SK-N-SH (cell line): ENCODE measurements around the gene DENND6B. TPM values are rescaled to one million over a fixed set of nuclear protein-coding genes. Genes with fewer than 3 reads are reported as not detected.

Source experiments
- CTCF ChIA-PET: fragments of 300-600, 350-600 bp; formaldehyde crosslinking; extraction: SDS; loops from one replicate; lab custom pipeline; 2021; lab: Yijun Ruan, JAX
- POLR2A ChIA-PET: fragments of 350-600 bp; sonication (Branson Sonifier 250); formaldehyde crosslinking; extraction: SDS; loops from one replicate; lab custom pipeline; 2020; ENCODE audit warnings: antibody characterized with exemption, inconsistent platforms; lab: Yijun Ruan, JAX
- DNase-seq: peaks from one replicate; pipeline ENCODE4 v3.0.0; 2012
- H2AFZ ChIP-seq: fragments of 200-600 bp; sonication (generic); 2 replicates; pipeline ENCODE4 v1.8.1; 2016; ENCODE audit warnings: antibody characterized with exemption, mild to moderate bottlenecking, low read depth
- H3F3A ChIP-seq: fragments of 200-600 bp; sonication (generic); replicated peaks from 2 replicates; pipeline ENCODE3; 2016; ENCODE audit warnings: antibody characterized with exemption, mild to moderate bottlenecking; ENCODE audit not compliant: insufficient read depth
- H3K27ac ChIP-seq, 2 experiments: fragments of 200-500 bp in 1 of 2; fragments of 200-600 bp in 1 of 2; sonication (Bioruptor generic) in 1 of 2; sonication (generic), shearing (Covaris generic) in 1 of 2; 2 replicates each; pipeline versions ENCODE4 v1.5.1 to v1.6.1; 2014 to 2016; ENCODE audit warnings: low read depth in 2 of 2, inconsistent platforms in 1 of 2, low read length in 1 of 2, mild to moderate bottlenecking in 1 of 2, mixed read lengths in 1 of 2
- H3K27me3 ChIP-seq: fragments of 200-600 bp; sonication (generic), shearing (Covaris generic); 2 replicates; pipeline ENCODE4 v1.6.1; 2016; ENCODE audit warnings: mixed run types; ENCODE audit not compliant: insufficient read depth
- H3K36me3 ChIP-seq, 2 experiments: fragments of 200-500 bp in 1 of 2; fragments of 200-600 bp in 1 of 2; sonication (Bioruptor generic) in 1 of 2; sonication (generic) in 1 of 2; replicated peaks in 1 of 2; 2 replicates each; pipeline versions ENCODE3 to v1.5.1; 2014 to 2016; ENCODE audit warnings: low read length in 1 of 2, mild to moderate bottlenecking in 1 of 2; ENCODE audit not compliant: insufficient read depth in 2 of 2, control insufficient read depth in 1 of 2
- H3K4me1 ChIP-seq, 2 experiments: fragments of 200-500 bp in 1 of 2; fragments of 200-600 bp in 1 of 2; sonication (Bioruptor generic) in 1 of 2; sonication (generic), shearing (Covaris generic) in 1 of 2; 2 replicates each; pipeline versions ENCODE4 v1.5.1 to v1.6.1; 2014 to 2016; ENCODE audit warnings: low read depth in 1 of 2, low read length in 1 of 2, mixed run types in 1 of 2; ENCODE audit not compliant: insufficient read depth in 2 of 2, control insufficient read depth in 1 of 2
- H3K4me2 ChIP-seq: fragments of 200-600 bp; sonication (generic), shearing (Covaris generic); 2 replicates; pipeline ENCODE4 v1.6.1; 2017; ENCODE audit warnings: mixed run types
- H3K4me3 ChIP-seq, 2 experiments: fragments of 200-500 bp in 1 of 2; fragments of 200-600 bp in 1 of 2; sonication (Bioruptor generic) in 1 of 2; sonication (generic), shearing (Covaris generic) in 1 of 2; 2 replicates each; pipeline versions ENCODE4 v1.5.1 to v1.8.1; 2014 to 2016; ENCODE audit warnings: low read depth in 2 of 2, inconsistent platforms in 1 of 2, low read length in 1 of 2, mild to moderate bottlenecking in 1 of 2, mixed read lengths in 1 of 2, moderate library complexity in 1 of 2
- H3K79me2 ChIP-seq: fragments of 200-600 bp; sonication (generic); 2 replicates; pipeline ENCODE4 v1.8.1; 2017; ENCODE audit warnings: mild to moderate bottlenecking; ENCODE audit not compliant: insufficient read depth
- H3K9ac ChIP-seq: fragments of 200-600 bp; sonication (generic); 2 replicates; pipeline ENCODE4 v1.6.1; 2017; ENCODE audit warnings: mixed run types
- H3K9me2 ChIP-seq: fragments of 200-600 bp; sonication (generic); 2 replicates; pipeline ENCODE4 v1.6.1; 2017; ENCODE audit warnings: mixed run types
- H3K9me3 ChIP-seq: fragments of 200-600 bp; sonication (generic); 2 replicates; pipeline ENCODE4 v1.6.1; 2017; ENCODE audit warnings: mixed run types, mild to moderate bottlenecking, moderate library complexity
- H4K20me1 ChIP-seq: fragments of 200-600 bp; sonication (generic); 2 replicates; pipeline ENCODE4 v1.6.1; 2017; ENCODE audit warnings: mild to moderate bottlenecking, mixed run types; ENCODE audit not compliant: insufficient read depth
- CHD2 ChIP-seq: fragments of 150-350 bp; IDR thresholded peaks from 2 replicates; pipeline ENCODE4 v1.6.1; 2018; ENCODE audit warnings: low read length; ENCODE audit not compliant: partially characterized antibody
- ELF1 ChIP-seq: IDR thresholded peaks from 2 replicates; pipeline ENCODE4 v1.4.0; 2012
- FOSL2 ChIP-seq: IDR thresholded peaks from 2 replicates; pipeline ENCODE4 v1.4.0; 2012; ENCODE audit warnings: low read depth, mild to moderate bottlenecking, moderate library complexity, borderline replicate concordance
- FOXJ3 ChIP-seq: sonication (generic); formaldehyde crosslinking; IDR thresholded peaks from 2 replicates; pipeline ENCODE4 v1.5.1; 2020; ENCODE audit warnings: mild to moderate bottlenecking, missing genetic modification reagents
- FOXM1 ChIP-seq: IDR thresholded peaks from 2 replicates; pipeline ENCODE4 v1.4.0; 2012; ENCODE audit warnings: low read depth, mild to moderate bottlenecking
- MEF2A ChIP-seq: IDR thresholded peaks from 2 replicates; pipeline ENCODE4 v1.4.0; 2012; ENCODE audit warnings: low read depth, borderline replicate concordance
- TAF1 ChIP-seq: IDR thresholded peaks from 2 replicates; pipeline ENCODE4 v1.6.1; 2012; ENCODE audit warnings: low read depth, mild to moderate bottlenecking, low read length, moderate library complexity, borderline replicate concordance
- WGBS: methylation state at CpG from one replicate; pipeline ENCODE4 v1.1.6; 2017; ENCODE audit warnings: low lambda C conversion rate; 5-methylcytosine and 5-hydroxymethylcytosine counted together
- polyA plus RNA-seq, 3 experiments: library from polyadenylated mRNA; depleted of rRNA; stranded (reverse); fragments of >200 nt; gene quantifications; 2 replicates each; pipeline ENCODE4 v1.2.3, GENCODE V29; 2012
- TF ChIP-seq, protein P1 (sequence below): IDR thresholded peaks from 2 replicates; pipeline ENCODE4 v1.6.1; 2012; ENCODE audit warnings: mild to moderate bottlenecking, low read depth, low read length, moderate library complexity
- TF ChIP-seq, protein P2 (sequence below): IDR thresholded peaks from 2 replicates; pipeline ENCODE4 v1.4.0; 2012; ENCODE audit warnings: low read depth, borderline replicate concordance
- TF ChIP-seq, protein P3 (sequence below): fragments of 200-600 bp; sonication (generic); IDR thresholded peaks from 2 replicates; pipeline ENCODE4 v1.6.1; 2017; ENCODE audit warnings: antibody characterized with exemption, mild to moderate bottlenecking, moderate library complexity
- TF ChIP-seq, protein P4 (sequence below): IDR thresholded peaks from 2 replicates; pipeline ENCODE4 v1.4.0; 2012; ENCODE audit warnings: low read depth, borderline replicate concordance
- TF ChIP-seq, protein P5 (sequence below): fragments of 150-350 bp; IDR thresholded peaks from 2 replicates; pipeline ENCODE4 v1.6.1; 2017; ENCODE audit warnings: antibody characterized with exemption, low read length, low read depth, borderline replicate concordance

Gene DENND6B
- polyA plus RNA-seq, 1 of the 3 experiments (the other 2 are of a cell fraction): 5.6 TPM

DNA sequence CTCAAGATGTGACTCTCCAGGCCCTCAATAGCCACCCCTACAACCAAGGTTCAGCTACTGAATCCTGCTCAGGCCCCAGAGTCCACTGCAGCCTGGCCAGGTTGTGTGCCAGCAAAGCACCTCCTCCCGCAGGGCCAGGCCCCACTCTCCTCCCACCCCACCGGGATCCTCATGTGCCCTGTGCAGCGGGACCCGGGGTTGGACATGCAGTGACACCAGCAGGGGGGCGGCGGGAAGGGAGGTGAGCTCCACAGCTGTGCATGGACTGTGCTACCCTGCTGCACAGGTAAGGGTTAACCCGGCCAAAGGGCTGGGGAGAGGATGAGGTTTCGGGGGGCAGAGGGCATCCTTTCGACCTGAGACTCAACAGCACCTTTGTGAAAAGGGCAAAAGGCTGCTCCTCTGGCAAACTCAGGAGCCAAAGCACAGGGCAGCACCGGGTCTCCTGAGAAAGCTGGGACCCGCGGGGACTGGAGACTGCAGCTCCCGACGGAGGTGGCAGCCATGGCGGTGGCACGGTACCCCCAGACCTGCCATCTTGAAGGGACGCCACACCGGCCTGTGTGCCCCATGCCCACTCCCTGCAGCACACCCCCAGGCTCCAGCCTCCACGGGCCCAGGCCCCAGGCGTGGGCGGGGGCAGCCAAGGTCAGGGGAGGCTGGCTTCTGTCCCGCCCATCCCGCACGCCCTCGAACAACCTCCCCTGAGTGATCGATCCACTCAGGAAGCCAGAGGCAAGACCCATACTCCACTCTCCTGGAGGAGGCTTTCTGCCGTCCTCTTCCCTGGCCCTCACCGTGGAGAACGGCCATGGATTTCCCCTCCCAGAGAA, 29.9 kb downstream of the DENND6B start:
- no peaks in the 10 kb centered on the region for H3K9me3 ChIP-seq
- peaks cover 0 to 4% of the 10 kb centered on the region in 2 experiments for H3K36me3 ChIP-seq
- peaks cover 99% of the 10 kb centered on the region for H3K79me2 ChIP-seq
- H3F3A ChIP-seq: peaks cover 13% of the 10 kb centered on the region
- no peak overlapping the region for H2AFZ ChIP-seq
- peaks cover 93% of the 10 kb centered on the region for H4K20me1 ChIP-seq
- no peak for DNase-seq
- H3K9ac ChIP-seq: no peak overlapping the region
- WGBS: 92% methylated on average over 10 of the region's 29 CpGs
- H3K4me1 ChIP-seq: peaks cover 19 to 27% of the 10 kb centered on the region in 2 experiments; a peak in 3 of 4 replicates
- no peak overlapping the region for H3K4me3 ChIP-seq
- H3K9me2 ChIP-seq: no peaks in the 10 kb centered on the region
- H3K27ac ChIP-seq: peak overlapping the region; percentile 6 to 14; a peak in 2 of 4 replicates
- CTCF ChIA-PET: interaction anchor here (0.6 to 2.4 kb wide), 5 partner anchors 11 to 45 kb away, joined by 3 to 9 read pairs (median 3); no protein-coding TSS in a partner anchor
- POLR2A ChIA-PET: interaction anchor here (0.5 kb wide), 1 partner anchor 9 kb away, joined by 3 read pairs; no protein-coding TSS in a partner anchor
- H3K27me3 ChIP-seq: no peaks in the 10 kb centered on the region
- TF ChIP-seq, protein P1, sequence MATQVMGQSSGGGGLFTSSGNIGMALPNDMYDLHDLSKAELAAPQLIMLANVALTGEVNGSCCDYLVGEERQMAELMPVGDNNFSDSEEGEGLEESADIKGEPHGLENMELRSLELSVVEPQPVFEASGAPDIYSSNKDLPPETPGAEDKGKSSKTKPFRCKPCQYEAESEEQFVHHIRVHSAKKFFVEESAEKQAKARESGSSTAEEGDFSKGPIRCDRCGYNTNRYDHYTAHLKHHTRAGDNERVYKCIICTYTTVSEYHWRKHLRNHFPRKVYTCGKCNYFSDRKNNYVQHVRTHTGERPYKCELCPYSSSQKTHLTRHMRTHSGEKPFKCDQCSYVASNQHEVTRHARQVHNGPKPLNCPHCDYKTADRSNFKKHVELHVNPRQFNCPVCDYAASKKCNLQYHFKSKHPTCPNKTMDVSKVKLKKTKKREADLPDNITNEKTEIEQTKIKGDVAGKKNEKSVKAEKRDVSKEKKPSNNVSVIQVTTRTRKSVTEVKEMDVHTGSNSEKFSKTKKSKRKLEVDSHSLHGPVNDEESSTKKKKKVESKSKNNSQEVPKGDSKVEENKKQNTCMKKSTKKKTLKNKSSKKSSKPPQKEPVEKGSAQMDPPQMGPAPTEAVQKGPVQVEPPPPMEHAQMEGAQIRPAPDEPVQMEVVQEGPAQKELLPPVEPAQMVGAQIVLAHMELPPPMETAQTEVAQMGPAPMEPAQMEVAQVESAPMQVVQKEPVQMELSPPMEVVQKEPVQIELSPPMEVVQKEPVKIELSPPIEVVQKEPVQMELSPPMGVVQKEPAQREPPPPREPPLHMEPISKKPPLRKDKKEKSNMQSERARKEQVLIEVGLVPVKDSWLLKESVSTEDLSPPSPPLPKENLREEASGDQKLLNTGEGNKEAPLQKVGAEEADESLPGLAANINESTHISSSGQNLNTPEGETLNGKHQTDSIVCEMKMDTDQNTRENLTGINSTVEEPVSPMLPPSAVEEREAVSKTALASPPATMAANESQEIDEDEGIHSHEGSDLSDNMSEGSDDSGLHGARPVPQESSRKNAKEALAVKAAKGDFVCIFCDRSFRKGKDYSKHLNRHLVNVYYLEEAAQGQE: no peak
- TF ChIP-seq MEF2A (no peak), CHD2 (no peak)
- TF ChIP-seq, all 33 proteins: peak for 0
- no peak overlapping the region for H3K4me2 ChIP-seq

DNA sequence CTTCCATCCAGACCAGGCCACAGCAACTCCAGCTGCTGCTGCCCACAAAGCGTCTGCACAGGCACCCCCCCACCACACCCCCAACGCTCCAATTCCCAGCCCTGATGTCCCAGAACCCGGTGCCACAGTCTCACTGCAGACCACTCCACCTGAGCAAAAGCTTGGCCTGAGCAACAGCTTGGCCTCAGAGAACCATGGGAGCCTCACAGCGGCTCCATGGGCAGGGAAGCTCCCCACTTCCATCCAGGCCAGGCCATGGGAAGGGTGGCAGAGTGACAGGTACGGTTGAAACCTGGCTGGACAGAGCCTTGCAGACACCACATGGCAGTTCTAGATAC, 32.5 kb downstream of the DENND6B start:
- Histone ChIP-seq H3K36me3 (peaks cover 8 to 17% of the 10 kb centered on the region in 2 experiments), H3K79me2 (peaks cover 99% of the 10 kb centered on the region), H3K4me3 (no peak overlapping the region; a peak in 1 of 4 replicates), H3K4me2 (peak overlapping the region; percentile 84; the same call in 1 of the 2 replicates), H3F3A (peaks cover 13% of the 10 kb centered on the region), H3K4me1 (peaks cover 6 to 22% of the 10 kb centered on the region in 2 experiments; a peak in 3 of 4 replicates), H3K9ac (peak overlapping the region; percentile 68; the same call in 1 of the 2 replicates), H3K9me2 (no peaks in the 10 kb centered on the region), H3K9me3 (no peaks in the 10 kb centered on the region), H2AFZ (no peak overlapping the region), H3K27me3 (no peaks in the 10 kb centered on the region), H4K20me1 (peaks cover 96% of the 10 kb centered on the region), H3K27ac (peak overlapping the region; percentile 7 to 80; a peak in 3 of 4 replicates)
- CTCF ChIA-PET: interaction anchor here (0.7 to 2.6 kb wide), 6 partner anchors 10 to 54 kb away, joined by 3 to 12 read pairs (median 4); no protein-coding TSS in a partner anchor
- POLR2A ChIA-PET: no interaction called here
- DNase-seq: no peak
- WGBS: 48% methylated on average over 5 of the region's 5 CpGs
- TF ChIP-seq, protein P2, sequence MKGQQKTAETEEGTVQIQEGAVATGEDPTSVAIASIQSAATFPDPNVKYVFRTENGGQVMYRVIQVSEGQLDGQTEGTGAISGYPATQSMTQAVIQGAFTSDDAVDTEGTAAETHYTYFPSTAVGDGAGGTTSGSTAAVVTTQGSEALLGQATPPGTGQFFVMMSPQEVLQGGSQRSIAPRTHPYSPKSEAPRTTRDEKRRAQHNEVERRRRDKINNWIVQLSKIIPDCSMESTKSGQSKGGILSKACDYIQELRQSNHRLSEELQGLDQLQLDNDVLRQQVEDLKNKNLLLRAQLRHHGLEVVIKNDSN: no peak
- TF ChIP-seq, protein P3, sequence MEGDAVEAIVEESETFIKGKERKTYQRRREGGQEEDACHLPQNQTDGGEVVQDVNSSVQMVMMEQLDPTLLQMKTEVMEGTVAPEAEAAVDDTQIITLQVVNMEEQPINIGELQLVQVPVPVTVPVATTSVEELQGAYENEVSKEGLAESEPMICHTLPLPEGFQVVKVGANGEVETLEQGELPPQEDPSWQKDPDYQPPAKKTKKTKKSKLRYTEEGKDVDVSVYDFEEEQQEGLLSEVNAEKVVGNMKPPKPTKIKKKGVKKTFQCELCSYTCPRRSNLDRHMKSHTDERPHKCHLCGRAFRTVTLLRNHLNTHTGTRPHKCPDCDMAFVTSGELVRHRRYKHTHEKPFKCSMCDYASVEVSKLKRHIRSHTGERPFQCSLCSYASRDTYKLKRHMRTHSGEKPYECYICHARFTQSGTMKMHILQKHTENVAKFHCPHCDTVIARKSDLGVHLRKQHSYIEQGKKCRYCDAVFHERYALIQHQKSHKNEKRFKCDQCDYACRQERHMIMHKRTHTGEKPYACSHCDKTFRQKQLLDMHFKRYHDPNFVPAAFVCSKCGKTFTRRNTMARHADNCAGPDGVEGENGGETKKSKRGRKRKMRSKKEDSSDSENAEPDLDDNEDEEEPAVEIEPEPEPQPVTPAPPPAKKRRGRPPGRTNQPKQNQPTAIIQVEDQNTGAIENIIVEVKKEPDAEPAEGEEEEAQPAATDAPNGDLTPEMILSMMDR: no peak
- TF ChIP-seq, protein P4, sequence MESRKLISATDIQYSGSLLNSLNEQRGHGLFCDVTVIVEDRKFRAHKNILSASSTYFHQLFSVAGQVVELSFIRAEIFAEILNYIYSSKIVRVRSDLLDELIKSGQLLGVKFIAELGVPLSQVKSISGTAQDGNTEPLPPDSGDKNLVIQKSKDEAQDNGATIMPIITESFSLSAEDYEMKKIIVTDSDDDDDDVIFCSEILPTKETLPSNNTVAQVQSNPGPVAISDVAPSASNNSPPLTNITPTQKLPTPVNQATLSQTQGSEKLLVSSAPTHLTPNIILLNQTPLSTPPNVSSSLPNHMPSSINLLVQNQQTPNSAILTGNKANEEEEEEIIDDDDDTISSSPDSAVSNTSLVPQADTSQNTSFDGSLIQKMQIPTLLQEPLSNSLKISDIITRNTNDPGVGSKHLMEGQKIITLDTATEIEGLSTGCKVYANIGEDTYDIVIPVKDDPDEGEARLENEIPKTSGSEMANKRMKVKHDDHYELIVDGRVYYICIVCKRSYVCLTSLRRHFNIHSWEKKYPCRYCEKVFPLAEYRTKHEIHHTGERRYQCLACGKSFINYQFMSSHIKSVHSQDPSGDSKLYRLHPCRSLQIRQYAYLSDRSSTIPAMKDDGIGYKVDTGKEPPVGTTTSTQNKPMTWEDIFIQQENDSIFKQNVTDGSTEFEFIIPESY: no peak
- TF ChIP-seq CHD2 (no peak), TAF1 (no peak), FOSL2 (no peak), FOXM1 (no peak), ELF1 (no peak), FOXJ3 (CRISPR knock-in tag) (no peak)
- TF ChIP-seq, protein P5, sequence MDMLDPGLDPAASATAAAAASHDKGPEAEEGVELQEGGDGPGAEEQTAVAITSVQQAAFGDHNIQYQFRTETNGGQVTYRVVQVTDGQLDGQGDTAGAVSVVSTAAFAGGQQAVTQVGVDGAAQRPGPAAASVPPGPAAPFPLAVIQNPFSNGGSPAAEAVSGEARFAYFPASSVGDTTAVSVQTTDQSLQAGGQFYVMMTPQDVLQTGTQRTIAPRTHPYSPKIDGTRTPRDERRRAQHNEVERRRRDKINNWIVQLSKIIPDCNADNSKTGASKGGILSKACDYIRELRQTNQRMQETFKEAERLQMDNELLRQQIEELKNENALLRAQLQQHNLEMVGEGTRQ: no peak
